Thyroid gland (tissue), 4 donors: ENCODE results near the gene PHC2.

Source experiments
- POLR2A ChIP-seq, 2 donors: fragments of 450-650 bp; IDR thresholded peaks; one replicate each; pipeline ENCODE4 v1.6.1; 2017; ENCODE audit warnings: antibody characterized with exemption in 2 of 2, mild to moderate bottlenecking in 2 of 2, moderate library complexity in 1 of 2
- TF ChIP-seq, protein P1 (sequence below), 6 experiments: fragments of 200-600 bp in 3 of 6; fragments of 450-650 bp in 3 of 6; sonication (generic) in 3 of 6; IDR thresholded peaks; one replicate each; pipeline ENCODE4 v1.5.1; 2016 to 2019; ENCODE audit warnings: antibody characterized with exemption in 6 of 6, mild to moderate bottlenecking in 2 of 6, inconsistent platforms in 1 of 6, moderate library complexity in 1 of 6

GRCh38 chr1:33429856-33430691 lies 821 bp downstream of the PHC2 start:
- TF ChIP-seq POLR2A (IDR thresholded peaks at IDR 0.05): no peak
- TF ChIP-seq, protein P1, sequence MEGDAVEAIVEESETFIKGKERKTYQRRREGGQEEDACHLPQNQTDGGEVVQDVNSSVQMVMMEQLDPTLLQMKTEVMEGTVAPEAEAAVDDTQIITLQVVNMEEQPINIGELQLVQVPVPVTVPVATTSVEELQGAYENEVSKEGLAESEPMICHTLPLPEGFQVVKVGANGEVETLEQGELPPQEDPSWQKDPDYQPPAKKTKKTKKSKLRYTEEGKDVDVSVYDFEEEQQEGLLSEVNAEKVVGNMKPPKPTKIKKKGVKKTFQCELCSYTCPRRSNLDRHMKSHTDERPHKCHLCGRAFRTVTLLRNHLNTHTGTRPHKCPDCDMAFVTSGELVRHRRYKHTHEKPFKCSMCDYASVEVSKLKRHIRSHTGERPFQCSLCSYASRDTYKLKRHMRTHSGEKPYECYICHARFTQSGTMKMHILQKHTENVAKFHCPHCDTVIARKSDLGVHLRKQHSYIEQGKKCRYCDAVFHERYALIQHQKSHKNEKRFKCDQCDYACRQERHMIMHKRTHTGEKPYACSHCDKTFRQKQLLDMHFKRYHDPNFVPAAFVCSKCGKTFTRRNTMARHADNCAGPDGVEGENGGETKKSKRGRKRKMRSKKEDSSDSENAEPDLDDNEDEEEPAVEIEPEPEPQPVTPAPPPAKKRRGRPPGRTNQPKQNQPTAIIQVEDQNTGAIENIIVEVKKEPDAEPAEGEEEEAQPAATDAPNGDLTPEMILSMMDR (IDR thresholded peaks at IDR 0.05): no peak
